ENCODE results near the gene HEBP2.

DNA sequence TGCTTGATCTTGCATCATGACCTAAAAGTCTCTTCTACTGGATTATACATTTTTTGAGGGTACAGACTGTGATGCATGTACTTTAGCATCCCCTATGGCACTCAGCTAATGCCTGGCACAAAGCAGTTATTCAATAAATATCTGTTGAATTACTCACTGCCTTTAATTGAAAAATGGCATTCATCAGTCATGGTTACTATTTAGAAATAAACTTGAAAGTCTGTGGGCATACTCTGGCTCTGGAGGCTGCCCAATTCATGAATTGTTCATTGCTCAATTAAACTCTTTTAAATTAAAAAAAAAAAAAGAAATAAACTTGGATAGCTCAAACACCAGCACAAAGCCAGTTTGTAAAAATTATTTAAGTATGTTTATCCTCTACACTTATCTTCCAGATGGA, 40.0 kb downstream of the HEBP2 start:
- TF ChIP-seq, protein P1, sequence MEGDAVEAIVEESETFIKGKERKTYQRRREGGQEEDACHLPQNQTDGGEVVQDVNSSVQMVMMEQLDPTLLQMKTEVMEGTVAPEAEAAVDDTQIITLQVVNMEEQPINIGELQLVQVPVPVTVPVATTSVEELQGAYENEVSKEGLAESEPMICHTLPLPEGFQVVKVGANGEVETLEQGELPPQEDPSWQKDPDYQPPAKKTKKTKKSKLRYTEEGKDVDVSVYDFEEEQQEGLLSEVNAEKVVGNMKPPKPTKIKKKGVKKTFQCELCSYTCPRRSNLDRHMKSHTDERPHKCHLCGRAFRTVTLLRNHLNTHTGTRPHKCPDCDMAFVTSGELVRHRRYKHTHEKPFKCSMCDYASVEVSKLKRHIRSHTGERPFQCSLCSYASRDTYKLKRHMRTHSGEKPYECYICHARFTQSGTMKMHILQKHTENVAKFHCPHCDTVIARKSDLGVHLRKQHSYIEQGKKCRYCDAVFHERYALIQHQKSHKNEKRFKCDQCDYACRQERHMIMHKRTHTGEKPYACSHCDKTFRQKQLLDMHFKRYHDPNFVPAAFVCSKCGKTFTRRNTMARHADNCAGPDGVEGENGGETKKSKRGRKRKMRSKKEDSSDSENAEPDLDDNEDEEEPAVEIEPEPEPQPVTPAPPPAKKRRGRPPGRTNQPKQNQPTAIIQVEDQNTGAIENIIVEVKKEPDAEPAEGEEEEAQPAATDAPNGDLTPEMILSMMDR (conservative IDR thresholded peaks at IDR 0.05; ENCODE audit: low read depth in 2 of 2) = no peak
- TF ChIP-seq EZH2phosphoT487 (IDR thresholded peaks at IDR 0.05; ENCODE audit: unreplicated experiment) (no peak), POLR2AphosphoS5 (IDR thresholded peaks at IDR 0.05; ENCODE audit: low read depth) (no peak), EZH2 (IDR thresholded peaks at IDR 0.05; ENCODE audit: low read depth, unreplicated experiment) (no peak), JUNB (IDR thresholded peaks at IDR 0.05; ENCODE audit: unreplicated experiment) (no peak), ZNF114 (CRISPR knock-in tag; IDR thresholded peaks at IDR 0.05) (no peak), CREB1 (CRISPR knock-in tag; IDR thresholded peaks at IDR 0.05; ENCODE audit: low read depth) (no peak), ZNF331 (CRISPR knock-in tag; IDR thresholded peaks at IDR 0.05; ENCODE audit: low read depth) (no peak), NANOG (IDR thresholded peaks at IDR 0.05; ENCODE audit: borderline replicate concordance) (no peak)
- TF ChIP-seq, protein P2, sequence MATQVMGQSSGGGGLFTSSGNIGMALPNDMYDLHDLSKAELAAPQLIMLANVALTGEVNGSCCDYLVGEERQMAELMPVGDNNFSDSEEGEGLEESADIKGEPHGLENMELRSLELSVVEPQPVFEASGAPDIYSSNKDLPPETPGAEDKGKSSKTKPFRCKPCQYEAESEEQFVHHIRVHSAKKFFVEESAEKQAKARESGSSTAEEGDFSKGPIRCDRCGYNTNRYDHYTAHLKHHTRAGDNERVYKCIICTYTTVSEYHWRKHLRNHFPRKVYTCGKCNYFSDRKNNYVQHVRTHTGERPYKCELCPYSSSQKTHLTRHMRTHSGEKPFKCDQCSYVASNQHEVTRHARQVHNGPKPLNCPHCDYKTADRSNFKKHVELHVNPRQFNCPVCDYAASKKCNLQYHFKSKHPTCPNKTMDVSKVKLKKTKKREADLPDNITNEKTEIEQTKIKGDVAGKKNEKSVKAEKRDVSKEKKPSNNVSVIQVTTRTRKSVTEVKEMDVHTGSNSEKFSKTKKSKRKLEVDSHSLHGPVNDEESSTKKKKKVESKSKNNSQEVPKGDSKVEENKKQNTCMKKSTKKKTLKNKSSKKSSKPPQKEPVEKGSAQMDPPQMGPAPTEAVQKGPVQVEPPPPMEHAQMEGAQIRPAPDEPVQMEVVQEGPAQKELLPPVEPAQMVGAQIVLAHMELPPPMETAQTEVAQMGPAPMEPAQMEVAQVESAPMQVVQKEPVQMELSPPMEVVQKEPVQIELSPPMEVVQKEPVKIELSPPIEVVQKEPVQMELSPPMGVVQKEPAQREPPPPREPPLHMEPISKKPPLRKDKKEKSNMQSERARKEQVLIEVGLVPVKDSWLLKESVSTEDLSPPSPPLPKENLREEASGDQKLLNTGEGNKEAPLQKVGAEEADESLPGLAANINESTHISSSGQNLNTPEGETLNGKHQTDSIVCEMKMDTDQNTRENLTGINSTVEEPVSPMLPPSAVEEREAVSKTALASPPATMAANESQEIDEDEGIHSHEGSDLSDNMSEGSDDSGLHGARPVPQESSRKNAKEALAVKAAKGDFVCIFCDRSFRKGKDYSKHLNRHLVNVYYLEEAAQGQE (IDR thresholded peaks at IDR 0.05; ENCODE audit: unreplicated experiment) = no peak
- TF ChIP-seq, protein P3, sequence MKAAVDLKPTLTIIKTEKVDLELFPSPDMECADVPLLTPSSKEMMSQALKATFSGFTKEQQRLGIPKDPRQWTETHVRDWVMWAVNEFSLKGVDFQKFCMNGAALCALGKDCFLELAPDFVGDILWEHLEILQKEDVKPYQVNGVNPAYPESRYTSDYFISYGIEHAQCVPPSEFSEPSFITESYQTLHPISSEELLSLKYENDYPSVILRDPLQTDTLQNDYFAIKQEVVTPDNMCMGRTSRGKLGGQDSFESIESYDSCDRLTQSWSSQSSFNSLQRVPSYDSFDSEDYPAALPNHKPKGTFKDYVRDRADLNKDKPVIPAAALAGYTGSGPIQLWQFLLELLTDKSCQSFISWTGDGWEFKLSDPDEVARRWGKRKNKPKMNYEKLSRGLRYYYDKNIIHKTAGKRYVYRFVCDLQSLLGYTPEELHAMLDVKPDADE (IDR thresholded peaks at IDR 0.05) = no peak
- TF ChIP-seq, protein P4, sequence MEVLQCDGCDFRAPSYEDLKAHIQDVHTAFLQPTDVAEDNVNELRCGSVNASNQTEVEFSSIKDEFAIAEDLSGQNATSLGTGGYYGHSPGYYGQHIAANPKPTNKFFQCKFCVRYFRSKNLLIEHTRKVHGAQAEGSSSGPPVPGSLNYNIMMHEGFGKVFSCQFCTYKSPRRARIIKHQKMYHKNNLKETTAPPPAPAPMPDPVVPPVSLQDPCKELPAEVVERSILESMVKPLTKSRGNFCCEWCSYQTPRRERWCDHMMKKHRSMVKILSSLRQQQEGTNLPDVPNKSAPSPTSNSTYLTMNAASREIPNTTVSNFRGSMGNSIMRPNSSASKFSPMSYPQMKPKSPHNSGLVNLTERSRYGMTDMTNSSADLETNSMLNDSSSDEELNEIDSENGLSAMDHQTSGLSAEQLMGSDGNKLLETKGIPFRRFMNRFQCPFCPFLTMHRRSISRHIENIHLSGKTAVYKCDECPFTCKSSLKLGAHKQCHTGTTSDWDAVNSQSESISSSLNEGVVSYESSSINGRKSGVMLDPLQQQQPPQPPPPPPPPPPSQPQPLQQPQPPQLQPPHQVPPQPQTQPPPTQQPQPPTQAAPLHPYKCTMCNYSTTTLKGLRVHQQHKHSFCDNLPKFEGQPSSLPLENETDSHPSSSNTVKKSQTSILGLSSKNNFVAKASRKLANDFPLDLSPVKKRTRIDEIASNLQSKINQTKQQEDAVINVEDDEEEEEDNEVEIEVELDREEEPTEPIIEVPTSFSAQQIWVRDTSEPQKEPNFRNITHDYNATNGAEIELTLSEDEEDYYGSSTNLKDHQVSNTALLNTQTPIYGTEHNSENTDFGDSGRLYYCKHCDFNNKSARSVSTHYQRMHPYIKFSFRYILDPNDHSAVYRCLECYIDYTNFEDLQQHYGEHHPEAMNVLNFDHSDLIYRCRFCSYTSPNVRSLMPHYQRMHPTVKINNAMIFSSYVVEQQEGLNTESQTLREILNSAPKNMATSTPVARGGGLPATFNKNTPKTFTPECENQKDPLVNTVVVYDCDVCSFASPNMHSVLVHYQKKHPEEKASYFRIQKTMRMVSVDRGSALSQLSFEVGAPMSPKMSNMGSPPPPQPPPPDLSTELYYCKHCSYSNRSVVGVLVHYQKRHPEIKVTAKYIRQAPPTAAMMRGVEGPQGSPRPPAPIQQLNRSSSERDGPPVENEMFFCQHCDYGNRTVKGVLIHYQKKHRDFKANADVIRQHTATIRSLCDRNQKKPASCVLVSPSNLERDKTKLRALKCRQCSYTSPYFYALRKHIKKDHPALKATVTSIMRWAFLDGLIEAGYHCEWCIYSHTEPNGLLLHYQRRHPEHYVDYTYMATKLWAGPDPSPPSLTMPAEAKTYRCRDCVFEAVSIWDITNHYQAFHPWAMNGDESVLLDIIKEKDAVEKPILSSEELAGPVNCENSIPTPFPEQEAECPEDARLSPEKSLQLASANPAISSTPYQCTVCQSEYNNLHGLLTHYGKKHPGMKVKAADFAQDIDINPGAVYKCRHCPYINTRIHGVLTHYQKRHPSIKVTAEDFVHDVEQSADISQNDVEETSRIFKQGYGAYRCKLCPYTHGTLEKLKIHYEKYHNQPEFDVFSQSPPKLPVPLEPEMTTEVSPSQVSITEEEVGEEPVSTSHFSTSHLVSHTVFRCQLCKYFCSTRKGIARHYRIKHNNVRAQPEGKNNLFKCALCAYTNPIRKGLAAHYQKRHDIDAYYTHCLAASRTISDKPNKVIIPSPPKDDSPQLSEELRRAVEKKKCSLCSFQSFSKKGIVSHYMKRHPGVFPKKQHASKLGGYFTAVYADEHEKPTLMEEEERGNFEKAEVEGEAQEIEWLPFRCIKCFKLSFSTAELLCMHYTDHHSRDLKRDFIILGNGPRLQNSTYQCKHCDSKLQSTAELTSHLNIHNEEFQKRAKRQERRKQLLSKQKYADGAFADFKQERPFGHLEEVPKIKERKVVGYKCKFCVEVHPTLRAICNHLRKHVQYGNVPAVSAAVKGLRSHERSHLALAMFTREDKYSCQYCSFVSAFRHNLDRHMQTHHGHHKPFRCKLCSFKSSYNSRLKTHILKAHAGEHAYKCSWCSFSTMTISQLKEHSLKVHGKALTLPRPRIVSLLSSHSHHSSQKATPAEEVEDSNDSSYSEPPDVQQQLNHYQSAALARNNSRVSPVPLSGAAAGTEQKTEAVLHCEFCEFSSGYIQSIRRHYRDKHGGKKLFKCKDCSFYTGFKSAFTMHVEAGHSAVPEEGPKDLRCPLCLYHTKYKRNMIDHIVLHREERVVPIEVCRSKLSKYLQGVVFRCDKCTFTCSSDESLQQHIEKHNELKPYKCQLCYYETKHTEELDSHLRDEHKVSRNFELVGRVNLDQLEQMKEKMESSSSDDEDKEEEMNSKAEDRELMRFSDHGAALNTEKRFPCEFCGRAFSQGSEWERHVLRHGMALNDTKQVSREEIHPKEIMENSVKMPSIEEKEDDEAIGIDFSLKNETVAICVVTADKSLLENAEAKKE (CRISPR knock-in tag; IDR thresholded peaks at IDR 0.05) = no peak
